ENCODE measurements around the gene ARHGAP10.

ARHGAP10 gene

GRCh38 chr4:147799986-147800555, 68.2 kb downstream of the ARHGAP10 start:
- no peak for TF ChIP-seq CTCF (IDR thresholded peaks at IDR 0.05; ENCODE audit: extremely low read depth, missing control alignments)
- peak; percentile 70 for DNase-seq (ENCODE audit: low spot score)

GRCh38 chr4:147801820-147802219, 69.9 kb downstream of the ARHGAP10 start:
- TF ChIP-seq CTCF (IDR thresholded peaks at IDR 0.05; ENCODE audit: extremely low read depth, missing control alignments) = no peak
- DNase-seq (ENCODE audit: low spot score) = no peak

GRCh38 chr4:147802346-147802745, 70.5 kb downstream of the ARHGAP10 start:
- no peak for TF ChIP-seq CTCF (IDR thresholded peaks at IDR 0.05; ENCODE audit: extremely low read depth, missing control alignments)
- no peak for DNase-seq (ENCODE audit: low spot score)

GRCh38 chr4:147805946-147806345, 74.1 kb downstream of the ARHGAP10 start:
- DNase-seq (ENCODE audit: low spot score) = no peak
- no peak for TF ChIP-seq CTCF (IDR thresholded peaks at IDR 0.05; ENCODE audit: extremely low read depth, missing control alignments)

- DNase-seq (ENCODE audit: low spot score) = no peak
- TF ChIP-seq CTCF (IDR thresholded peaks at IDR 0.05; ENCODE audit: extremely low read depth, missing control alignments) = no peak
These were observed 76.6 kb downstream of the ARHGAP10 start for GRCh38 chr4:147808447-147808846.

- TF ChIP-seq CTCF (IDR thresholded peaks at IDR 0.05; ENCODE audit: extremely low read depth, missing control alignments) = no peak
- no peak for DNase-seq (ENCODE audit: low spot score)
These were observed 77.3 kb downstream of the ARHGAP10 start for GRCh38 chr4:147809211-147809610.

GRCh38 chr4:147811878-147812277, 80.0 kb downstream of the ARHGAP10 start:
- TF ChIP-seq CTCF (IDR thresholded peaks at IDR 0.05; ENCODE audit: extremely low read depth, missing control alignments) = no peak
- no peak for DNase-seq (ENCODE audit: low spot score)
